Activated gamma-delta T cell treated with Interleukin-2 at 50 U/mL for 16 hours (primary cell): Measurements from ENCODE around the gene ID3.

Source experiments
- DNase-seq: peaks from one replicate; pipeline ENCODE4 v3.0.0-alpha.2; 2020

The ID3 gene

DNA sequence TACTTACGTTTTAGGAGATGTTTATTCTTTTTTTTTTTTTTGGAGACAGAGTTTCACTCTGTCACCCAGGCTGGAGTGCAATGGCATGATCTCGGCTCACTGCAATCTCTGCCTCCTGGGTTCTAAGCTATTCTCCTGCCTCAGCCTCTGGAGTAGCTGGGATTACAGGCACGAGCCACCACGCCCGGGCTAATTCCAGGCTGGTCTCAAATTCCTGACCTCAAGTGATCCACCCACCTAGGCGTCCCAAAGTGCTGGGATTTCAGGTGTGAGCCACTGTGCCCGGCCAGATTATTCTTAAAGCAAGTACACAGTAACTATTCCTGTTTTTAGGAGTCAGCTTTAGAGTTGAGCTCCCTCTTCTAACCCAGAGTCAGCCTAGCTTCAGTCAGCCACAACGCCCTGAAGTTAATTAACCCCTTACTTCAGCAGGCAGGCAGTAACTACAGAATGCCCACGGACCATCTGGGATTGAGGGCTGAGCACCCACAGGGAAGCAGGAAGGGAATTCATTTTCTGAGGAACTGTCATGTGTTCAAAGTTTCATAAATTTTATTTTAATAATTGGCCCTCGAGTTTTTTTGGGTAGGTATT is 5.3 kb upstream of the ID3 start:
- no peak for DNase-seq

- no peak for DNase-seq
Observed at GRCh38 chr1:23563755-23564374, 4.6 kb upstream of the ID3 start.

GRCh38 chr1:23563003-23563402 is 3.7 kb upstream of the ID3 start:
- no peak for DNase-seq

DNA sequence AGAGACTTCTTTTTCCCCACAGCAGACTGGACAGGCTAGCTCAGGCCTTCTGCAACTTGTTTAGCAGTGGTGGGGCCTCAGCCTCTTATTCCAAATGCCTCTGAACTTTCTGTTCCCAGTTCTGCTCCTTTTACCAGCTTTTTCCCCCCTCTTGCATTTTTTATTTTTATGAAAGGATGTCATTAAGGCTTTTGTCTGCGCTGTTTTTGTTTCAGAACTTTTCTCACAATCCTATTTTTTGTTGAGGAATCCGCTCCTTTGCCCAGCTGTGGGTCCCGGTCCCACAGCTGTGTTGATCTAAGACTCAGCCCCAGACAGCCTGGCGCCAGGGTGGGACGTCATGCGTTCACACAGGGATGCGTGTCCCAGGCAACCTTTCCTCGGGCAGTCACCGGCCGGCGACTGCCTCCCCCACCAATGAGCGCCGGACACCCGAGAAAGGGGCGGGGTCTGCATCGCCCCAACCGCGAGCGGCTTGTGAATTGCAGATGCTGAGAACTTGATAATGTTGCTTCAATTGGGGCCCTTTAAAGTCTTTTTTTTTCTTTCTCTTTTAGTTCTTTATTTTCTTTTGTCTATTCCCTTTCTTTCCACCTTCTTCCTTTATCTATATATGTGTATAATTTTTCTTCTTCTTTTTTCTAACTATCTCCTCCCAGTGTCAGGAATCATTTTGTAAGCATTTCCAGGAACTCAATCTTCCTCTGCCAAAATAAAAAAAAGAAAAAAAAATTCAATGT is 3.0 kb upstream of the ID3 start:
- peak; percentile 28 for DNase-seq

GRCh38 chr1:23561813-23562100 is 2.5 kb upstream of the ID3 start:
- no peak for DNase-seq

DNA sequence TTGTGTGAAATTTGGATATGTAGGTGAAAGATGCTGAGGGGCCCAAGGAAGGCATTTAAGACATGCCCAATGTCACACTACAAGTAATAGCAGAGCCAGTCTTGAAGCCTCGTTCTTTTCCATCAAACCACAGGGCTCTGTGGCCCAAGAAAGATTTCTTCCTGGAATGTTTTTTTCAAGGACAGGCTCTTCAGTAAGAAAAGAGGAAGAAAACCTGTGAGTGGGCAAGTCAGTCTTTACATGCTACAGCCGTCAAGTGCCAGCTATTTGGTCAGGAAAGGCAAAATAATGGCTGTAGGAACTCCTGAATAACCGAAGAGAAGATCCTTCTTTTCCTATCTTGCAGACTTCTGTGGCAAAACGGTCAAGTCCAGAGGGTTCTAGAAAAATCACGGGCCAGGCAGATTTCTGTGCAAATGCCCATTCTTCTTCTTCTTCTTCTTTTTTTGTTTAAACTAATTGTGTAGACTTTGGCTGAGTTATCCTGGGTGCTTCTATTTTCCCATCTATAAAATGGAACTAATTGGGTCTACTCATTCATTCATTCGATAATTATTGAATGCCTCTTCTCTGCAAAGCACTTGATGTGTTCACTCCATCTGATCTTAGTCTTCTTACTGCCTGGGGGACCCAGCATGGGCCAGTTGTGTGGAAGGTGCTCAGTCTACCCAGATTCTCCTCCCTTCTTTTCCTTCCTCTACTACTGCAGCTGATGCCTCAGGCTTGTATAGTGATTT is 1.9 kb upstream of the ID3 start:
- no peak for DNase-seq

DNA sequence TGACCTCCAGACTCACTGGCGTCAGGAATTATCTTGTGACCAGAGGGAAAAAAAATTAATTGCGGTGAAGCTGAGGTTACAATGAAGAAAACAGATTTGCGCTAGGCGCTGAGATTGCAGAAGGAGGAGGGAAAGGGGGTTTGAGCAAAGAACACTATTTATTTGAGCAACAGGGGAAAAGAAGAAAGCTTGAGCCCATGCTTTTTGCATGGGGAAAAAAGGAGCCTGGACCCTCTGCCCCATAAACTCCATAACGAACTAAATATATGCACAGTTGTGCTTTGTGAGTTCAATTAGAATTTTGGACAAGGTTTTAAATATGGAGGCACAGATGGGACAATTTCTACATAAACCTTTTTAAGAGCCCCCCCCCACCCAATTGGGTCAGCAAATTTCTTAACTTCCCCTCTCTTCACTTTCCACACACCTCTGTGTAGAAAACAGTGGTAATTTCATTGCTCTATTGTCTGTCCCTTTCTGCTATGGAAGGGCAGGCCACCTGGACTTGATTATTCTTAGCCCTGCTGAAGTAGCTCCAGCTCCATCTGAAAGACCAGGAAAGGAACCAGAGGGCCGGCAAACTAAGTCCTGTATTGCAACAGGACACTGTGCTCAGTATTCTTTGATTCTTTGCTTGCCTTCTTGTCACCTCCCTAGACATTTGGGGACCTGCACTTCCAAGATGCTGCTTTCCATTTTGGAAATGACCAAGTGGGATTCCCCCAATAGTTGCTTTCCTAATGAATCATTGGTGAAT is 862 bp upstream of the ID3 start:
- DNase-seq: no peak

- DNase-seq: no peak
Observed at GRCh38 chr1:23558872-23559135, 497 bp downstream of the ID3 start.

DNA sequence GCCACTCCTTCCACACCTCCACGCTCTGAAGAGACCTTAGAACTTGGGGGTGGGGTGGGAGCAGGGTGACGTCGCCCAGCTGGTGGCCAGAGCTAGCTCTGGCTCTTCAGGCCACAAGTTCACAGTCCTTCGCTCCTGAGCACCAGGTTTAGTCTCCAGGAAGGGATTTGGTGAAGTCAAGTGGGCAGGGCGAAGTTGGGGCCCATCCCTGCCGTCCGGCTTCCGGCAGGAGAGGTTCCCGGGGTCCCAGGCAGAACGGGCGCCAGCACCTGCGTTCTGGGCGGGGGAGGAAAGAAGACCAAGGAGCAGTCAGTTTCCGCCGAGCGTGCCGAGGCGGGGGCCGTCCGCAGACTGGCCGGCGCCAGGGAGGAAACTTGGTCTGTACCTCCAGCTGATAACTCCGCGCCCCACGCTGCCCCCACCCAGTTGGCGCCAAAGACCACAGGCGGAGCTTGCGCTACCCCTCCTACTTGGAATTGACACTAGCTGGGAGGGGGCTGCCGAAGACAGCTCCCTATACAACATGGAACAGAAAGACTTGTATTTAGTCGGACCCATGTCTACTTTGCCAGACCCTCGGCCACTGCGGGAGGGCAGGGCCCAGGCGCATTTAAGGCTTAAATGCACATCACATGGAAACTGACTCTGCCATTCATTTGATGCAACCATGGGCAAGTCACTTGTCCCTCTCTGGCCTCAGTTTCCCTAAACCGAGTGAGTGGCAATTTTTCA is 995 bp downstream of the ID3 start:
- DNase-seq: peak; percentile 16

- no peak for DNase-seq
Observed at GRCh38 chr1:23557471-23558124, 1.7 kb downstream of the ID3 start.

DNA sequence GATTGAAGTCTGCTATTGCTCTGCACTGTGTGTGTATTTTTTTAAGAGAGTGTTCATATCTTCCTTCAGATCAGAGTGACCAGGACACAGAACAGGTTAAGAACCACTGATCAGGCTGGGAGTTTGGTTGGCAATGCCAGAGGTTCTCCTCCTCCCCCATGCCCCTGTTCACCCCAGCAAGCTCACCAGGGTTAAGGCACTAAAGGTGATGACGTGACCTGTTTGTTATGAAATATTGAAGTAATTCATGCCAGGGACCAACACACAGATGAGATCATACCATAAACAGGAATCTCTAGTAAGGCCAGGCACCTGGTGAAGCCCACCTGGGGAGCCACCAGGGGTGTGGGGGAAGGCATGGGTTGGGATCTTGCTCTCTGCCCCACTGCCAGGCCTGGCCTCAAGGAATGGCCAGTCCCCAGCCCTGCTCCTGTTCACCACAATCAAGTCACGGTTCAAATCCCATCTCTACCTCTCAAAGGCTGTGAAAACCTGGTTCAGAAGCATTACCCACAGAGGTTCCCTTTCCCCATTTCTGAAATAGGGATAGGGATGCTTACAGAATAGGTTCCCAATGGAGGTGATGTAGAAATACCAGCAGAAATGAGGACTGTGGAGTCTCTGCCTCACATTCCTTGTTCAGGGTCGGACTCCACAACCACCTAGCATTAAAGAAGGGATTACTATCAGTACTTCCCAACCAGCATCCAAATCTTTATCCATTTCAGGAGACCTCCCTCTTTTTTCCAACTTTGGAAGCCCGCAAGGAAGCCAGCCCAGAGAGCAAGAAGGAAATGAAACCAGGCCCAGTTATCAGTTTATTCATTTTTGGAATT is 2.4 kb downstream of the ID3 start:
- no peak for DNase-seq

- DNase-seq: no peak
Observed at GRCh38 chr1:23555986-23556634, 3.2 kb downstream of the ID3 start.

DNA sequence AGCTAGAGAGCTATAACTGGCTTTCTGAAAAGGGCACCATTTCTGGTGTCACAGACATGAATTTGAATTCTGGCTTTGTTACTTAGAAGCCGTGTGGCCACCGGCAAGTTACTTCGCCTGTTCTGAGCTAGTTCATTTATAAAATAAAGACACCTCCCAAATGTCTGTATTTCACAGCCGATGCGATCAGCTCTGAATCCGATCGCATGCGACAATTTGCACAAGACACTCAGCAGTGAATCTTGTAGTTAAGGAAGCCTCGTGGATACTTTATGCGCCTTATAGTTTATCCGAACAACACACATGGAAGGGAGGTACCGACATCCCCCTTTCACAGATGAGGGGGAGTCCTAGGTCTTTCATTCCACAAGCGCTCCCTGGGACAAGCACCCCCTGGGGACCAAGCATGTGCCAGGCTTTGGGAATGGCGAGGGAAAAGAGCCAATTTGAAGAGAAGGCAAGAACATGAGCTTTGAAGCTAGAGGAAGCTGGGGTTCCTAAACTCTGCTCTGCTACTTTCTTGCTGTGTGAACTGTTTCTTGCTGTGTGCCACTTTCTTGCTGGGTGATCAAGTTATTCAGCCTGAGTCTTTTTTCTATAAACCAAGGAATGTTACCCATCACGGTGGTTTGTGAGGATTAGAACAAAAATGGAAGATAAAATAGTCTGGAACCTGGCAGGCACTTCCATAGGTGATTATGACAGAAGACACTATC is 3.9 kb downstream of the ID3 start:
- DNase-seq: no peak

DNA sequence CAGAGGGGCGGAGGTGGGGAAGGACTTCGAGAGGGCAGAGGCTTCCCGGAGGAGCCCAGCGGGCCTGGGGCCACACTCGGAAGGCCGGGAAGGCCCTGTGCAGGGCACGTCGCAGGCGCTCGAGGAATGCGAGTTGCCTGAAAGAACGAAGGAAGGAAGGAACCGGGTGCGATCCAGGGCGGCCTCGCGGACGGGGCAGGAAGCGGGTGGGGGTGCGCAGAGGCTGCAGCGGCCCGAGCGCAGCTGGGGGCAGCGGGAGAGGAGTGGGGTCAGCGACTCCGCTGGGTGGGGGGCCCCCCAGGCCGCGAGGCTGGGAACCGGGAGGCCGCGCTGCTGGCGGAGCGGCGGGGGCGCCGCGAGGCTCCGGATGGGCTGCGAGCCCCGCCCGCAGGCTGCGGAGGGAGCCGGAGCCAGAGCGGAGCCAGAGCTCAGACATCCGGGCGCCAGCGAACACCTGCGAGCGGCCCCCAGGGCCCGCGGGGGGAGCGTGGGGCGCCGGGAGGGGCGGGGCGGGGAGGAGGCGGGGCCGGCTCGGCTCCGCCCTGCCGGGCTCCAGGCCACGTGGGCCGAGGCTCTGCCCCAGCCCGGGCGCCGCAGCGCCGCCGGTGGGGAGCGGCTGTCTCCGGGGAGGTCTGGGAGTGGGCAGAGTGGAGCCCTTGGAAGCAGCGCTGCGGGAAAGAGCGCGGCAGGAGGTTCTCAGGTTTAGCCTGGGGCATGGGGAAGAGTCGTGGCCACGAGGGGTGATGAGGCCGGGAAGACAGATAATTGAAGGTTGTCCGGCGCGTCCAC is 4.6 kb downstream of the ID3 start:
- peak; percentile 81 for DNase-seq

GRCh38 chr1:23554127-23554480 is 5.2 kb downstream of the ID3 start:
- DNase-seq: no peak

GRCh38 chr1:23553231-23554126 is 5.8 kb downstream of the ID3 start:
- no peak for DNase-seq

DNA sequence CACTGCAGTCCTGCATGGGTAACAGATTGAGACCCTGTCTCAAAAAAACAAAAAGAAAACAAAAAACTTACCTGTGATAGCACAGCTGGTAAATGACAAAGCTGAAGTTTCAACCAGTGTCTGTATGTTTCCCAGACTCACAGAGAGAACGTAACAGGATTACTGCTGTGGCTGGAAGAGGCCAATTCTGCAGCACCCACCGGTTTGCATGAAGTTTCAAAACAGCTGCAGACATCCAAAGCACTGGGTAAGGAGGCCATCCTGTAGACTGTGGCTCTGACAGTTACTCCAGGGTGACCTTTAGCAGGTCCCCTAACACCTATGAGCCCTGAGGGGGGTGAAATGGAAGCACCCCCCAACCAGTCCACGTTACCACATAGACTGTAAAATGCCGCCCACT is 7.5 kb downstream of the ID3 start:
- no peak for DNase-seq

- no peak for DNase-seq
Observed at GRCh38 chr1:23548704-23549143, 10.6 kb downstream of the ID3 start.
